DND-41 (cell line): Measurements from ENCODE around the gene TNNI3K.

ENCODE experiments used
- CTCF ChIP-seq: IDR thresholded peaks from 2 replicates; pipeline ENCODE4 v1.5.1; 2012; ENCODE audit warnings: borderline replicate concordance, low read length, moderate library complexity, mild to moderate bottlenecking; ENCODE audit not compliant: poor library complexity, severe bottlenecking; ENCODE audit errors: extremely low read depth
- EZH2 ChIP-seq: IDR thresholded peaks from 3 replicates; pipeline ENCODE4 v1.6.1; 2012; ENCODE audit warnings: borderline replicate concordance, low read depth, mild to moderate bottlenecking, moderate library complexity, low read length, inconsistent platforms; ENCODE audit not compliant: severe bottlenecking

- TF ChIP-seq EZH2 (no peak), CTCF (no peak)
These were observed 167.7 kb downstream of the TNNI3K start for GRCh38 chr1:74402873-74403272.
